Measurements from ENCODE around the gene DPP6.

The DPP6 gene

DNA sequence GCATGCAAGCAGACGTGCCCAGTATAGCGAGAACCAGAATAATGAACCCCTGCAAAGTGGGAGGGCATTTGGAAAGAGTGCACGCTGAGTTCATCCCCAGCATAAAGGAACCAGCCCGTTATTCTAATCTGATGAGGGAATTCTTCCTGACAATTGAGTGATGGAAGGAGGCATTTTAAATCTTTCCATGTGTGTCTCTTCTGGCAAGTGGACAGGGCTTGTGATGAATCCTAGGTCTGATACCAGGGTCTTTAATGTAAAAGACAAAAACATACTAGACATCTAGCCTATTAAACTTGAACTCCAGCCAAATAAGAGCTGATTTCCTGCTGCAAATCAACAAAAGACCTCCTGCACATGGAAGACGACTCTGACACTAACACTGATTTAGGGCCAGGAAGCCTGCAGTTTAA lies 301.2 kb downstream of the DPP6 start:
- TF ChIP-seq, protein P1, sequence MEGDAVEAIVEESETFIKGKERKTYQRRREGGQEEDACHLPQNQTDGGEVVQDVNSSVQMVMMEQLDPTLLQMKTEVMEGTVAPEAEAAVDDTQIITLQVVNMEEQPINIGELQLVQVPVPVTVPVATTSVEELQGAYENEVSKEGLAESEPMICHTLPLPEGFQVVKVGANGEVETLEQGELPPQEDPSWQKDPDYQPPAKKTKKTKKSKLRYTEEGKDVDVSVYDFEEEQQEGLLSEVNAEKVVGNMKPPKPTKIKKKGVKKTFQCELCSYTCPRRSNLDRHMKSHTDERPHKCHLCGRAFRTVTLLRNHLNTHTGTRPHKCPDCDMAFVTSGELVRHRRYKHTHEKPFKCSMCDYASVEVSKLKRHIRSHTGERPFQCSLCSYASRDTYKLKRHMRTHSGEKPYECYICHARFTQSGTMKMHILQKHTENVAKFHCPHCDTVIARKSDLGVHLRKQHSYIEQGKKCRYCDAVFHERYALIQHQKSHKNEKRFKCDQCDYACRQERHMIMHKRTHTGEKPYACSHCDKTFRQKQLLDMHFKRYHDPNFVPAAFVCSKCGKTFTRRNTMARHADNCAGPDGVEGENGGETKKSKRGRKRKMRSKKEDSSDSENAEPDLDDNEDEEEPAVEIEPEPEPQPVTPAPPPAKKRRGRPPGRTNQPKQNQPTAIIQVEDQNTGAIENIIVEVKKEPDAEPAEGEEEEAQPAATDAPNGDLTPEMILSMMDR (conservative IDR thresholded peaks at IDR 0.05), result no peak
- no peak overlapping the region for H3K27ac ChIP-seq

DNA sequence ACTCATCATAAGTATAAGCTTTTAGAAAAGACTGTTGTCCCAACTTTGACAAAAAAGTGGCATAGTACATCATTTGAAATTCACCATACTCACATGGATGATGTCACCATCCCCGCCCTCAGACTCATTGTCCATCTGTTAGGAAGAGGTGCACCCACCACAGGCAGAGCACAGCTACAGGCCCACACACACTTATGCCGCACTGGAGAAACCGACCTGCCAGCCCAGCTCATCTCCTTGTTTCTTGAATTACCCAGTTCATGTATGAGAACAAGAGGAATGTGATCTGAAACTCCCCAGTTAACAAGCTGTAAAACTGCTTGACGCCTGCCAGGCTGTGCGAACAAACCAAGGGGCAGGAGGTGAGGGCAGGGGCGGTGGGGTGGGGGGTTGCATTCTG lies 312.0 kb downstream of the DPP6 start:
- TF ChIP-seq, protein P1 (conservative IDR thresholded peaks at IDR 0.05), result no peak
- no peak overlapping the region for H3K27ac ChIP-seq

DNA sequence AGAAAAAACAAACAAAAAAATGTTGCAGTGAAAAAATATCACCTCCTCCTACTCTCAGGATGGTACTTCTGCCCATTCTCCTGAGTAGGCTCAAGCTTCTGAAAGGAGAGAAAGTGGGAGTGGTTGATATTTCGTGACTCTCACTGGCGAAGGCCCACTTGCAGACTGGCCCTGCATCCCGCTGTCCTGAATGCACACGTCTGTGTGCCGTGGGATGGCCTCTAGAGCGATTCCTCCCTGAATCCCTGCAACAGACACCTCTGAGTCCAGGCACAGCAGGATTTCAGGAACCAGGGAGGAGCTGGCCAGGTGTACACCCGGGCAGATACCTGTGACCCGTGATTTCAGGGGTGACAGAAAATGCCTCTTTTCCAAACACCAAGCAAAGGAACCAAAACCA lies 319.2 kb downstream of the DPP6 start:
- no peak overlapping the region for H3K27ac ChIP-seq
- TF ChIP-seq, protein P1 (conservative IDR thresholded peaks at IDR 0.05), result no peak

DNA sequence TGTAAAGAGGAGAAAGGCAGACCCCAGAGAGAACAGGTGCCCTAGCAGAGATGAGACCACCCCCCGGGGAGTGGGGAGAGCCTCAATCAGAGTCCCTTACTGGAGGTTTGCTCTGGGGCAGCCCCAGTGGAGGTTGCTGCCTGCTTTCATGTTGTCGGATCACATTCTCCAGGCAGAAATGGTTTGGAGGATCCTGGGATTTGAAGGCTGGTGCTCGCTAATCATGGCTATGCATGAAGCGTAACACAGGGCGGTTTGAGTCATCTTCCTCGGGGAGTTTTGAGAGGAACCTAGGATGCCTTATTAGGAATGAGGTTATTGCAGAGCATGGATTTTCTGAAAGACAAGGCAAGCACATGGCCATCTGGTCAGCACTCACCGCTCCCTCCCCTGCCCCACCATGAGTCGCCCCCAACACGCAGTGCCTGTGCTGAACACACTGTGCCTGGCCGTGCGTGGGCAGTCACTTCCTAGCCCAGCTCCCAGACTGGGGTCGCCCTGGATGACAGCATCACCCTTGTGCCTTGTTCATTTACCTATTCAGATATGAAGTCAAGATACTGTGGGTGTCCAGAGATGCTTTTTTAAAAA lies 319.9 kb downstream of the DPP6 start:
- H3K27ac ChIP-seq, result no peak overlapping the region
- TF ChIP-seq, protein P1 (conservative IDR thresholded peaks at IDR 0.05), result no peak

DNA sequence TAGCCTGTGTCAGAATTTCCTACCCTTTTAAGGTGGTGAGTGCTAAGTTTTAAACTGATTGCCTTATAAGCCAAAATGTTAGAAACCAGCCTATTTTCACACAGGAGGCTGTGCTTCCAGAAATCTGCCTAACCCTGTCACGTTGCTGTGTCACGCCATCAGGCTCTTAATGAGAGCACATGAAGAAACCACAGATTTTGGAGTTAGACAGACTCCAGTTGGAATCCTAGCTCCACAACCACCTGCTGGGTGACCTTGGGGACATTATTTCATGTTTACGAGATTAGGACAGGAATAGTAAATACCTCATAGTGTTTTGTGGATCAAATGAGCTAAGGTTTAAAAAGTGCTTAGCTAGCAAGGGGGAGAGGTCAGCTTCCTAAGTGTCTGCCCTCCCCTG lies 321.8 kb downstream of the DPP6 start:
- no peak overlapping the region for H3K27ac ChIP-seq
- TF ChIP-seq, protein P1 (conservative IDR thresholded peaks at IDR 0.05), result no peak

DNA sequence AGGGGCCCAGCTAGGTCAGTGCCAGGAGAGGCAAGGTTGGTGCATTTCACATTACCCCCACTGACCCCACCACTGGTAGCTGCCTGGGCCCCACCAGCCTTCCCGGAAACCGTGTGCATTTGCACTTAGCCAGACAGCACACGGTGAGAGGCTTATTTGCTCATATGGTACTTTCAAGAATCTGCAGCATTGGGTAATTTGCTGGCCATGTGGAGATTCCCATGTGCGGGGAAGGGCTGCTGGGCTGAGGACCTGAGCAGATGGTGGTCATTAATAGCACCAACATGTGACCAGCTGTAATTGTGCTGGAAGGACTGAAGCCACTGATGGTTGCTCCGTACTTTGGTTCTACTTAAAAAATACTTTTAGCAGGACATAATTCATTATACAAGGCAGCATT lies 323.8 kb downstream of the DPP6 start:
- TF ChIP-seq, protein P1 (conservative IDR thresholded peaks at IDR 0.05), result no peak
- no peak overlapping the region for H3K27ac ChIP-seq

DNA sequence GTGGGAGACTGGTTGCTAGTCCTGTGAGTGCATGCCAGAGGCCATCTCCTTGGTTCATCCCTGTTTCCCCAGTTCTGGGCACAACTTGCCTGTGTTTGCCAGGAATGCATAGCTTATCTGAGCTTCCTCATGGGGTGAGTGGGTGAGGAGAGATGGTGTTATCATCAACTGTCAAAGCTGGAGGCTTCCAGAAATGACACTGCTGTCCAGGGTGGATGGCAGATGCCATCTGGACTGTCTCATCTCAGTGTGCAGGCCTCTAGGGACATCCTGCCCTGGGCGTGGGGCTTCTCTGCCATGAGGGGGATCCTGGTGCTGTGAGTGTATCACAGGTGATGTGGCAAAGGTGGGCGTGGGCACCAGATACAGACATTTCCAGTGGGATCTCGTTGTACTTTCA lies 328.6 kb downstream of the DPP6 start:
- no peak overlapping the region for H3K27ac ChIP-seq
- TF ChIP-seq, protein P1 (conservative IDR thresholded peaks at IDR 0.05), result no peak

Data from VCaP (cell line).